HepG2 (cell line): ENCODE measurements around the gene ATPAF2. TPM values are rescaled to one million over a fixed set of nuclear protein-coding genes. Genes with fewer than 3 reads are reported as not detected.

Source experiments
- AGO2 ChIP-seq: fragments of 200-400 bp; formaldehyde crosslinking; optimal IDR thresholded peaks from 2 replicates; pipeline ENCODE3; 2017; ENCODE audit warnings: mild to moderate bottlenecking, low read depth, low read length, moderate library complexity
- FLYWCH1 ChIP-seq: sonication (generic); formaldehyde crosslinking; IDR thresholded peaks from 2 replicates; pipeline ENCODE4 v1.8.1; 2023; ENCODE audit warnings: mild to moderate bottlenecking, missing genetic modification reagents
- HHEX ChIP-seq: IDR thresholded peaks from 2 replicates; pipeline ENCODE4 v1.6.1; 2016; ENCODE audit warnings: control low read depth
- IRX3 ChIP-seq: sonication (generic); formaldehyde crosslinking; IDR thresholded peaks from 2 replicates; pipeline ENCODE4 v1.8.1; 2023; ENCODE audit warnings: mild to moderate bottlenecking, low read depth, missing genetic modification reagents, borderline replicate concordance
- NRL ChIP-seq: sonication (generic); formaldehyde crosslinking; IDR thresholded peaks from 2 replicates; pipeline ENCODE4 v1.5.0; 2020; ENCODE audit warnings: missing genetic modification reagents, mild to moderate bottlenecking, moderate library complexity, borderline replicate concordance
- PPARG ChIP-seq: conservative IDR thresholded peaks from 2 replicates; pipeline ENCODE4 v1.6.1; 2016; ENCODE audit warnings: missing biosample characterization, missing genetic modification reagents
- RAD21 ChIP-seq: fragments of 450-650 bp; formaldehyde crosslinking; IDR thresholded peaks from 2 replicates; pipeline ENCODE4 v1.5.0; 2020; ENCODE audit warnings: mild to moderate bottlenecking
- SALL1 ChIP-seq: sonication (generic); formaldehyde crosslinking; IDR thresholded peaks from 2 replicates; pipeline ENCODE4 v1.8.0; 2022; ENCODE audit warnings: mild to moderate bottlenecking, missing genetic modification reagents
- SAP130 ChIP-seq: IDR thresholded peaks from 2 replicates; pipeline ENCODE4 v1.6.1; 2016; ENCODE audit warnings: low read depth
- SMARCE1 ChIP-seq: fragments of 450-650 bp; IDR thresholded peaks from 2 replicates; pipeline ENCODE4 v1.6.1; 2017; ENCODE audit warnings: borderline replicate concordance
- SUZ12 ChIP-seq: fragments of 150-350 bp; IDR thresholded peaks from 2 replicates; pipeline ENCODE4 v1.6.1; 2014; ENCODE audit warnings: low read depth, low read length
- TBX2 ChIP-seq: sonication (generic); formaldehyde crosslinking; IDR thresholded peaks from 2 replicates; pipeline ENCODE4 v1.5.0; 2020; ENCODE audit warnings: missing genetic modification reagents, mild to moderate bottlenecking, borderline replicate concordance
- YEATS2 ChIP-seq: sonication (generic); formaldehyde crosslinking; IDR thresholded peaks from 2 replicates; pipeline ENCODE4 v1.4.0; 2020; ENCODE audit warnings: missing genetic modification reagents, borderline replicate concordance
- ZBTB38 ChIP-seq: sonication (generic); formaldehyde crosslinking; IDR thresholded peaks from 2 replicates; pipeline ENCODE4 v1.5.1; 2020; ENCODE audit warnings: mild to moderate bottlenecking, missing genetic modification reagents
- ZNF296 ChIP-seq: sonication (generic); formaldehyde crosslinking; conservative IDR thresholded peaks from 2 replicates; pipeline ENCODE4 v1.5.0; 2020; ENCODE audit warnings: mild to moderate bottlenecking, missing genetic modification reagents
- ZNF577 ChIP-seq: sonication (generic); formaldehyde crosslinking; IDR thresholded peaks from 2 replicates; pipeline ENCODE4 v1.4.0; 2020; ENCODE audit warnings: mild to moderate bottlenecking, low read depth, missing genetic modification reagents, borderline replicate concordance
- ZNF672 ChIP-seq: sonication (generic); formaldehyde crosslinking; IDR thresholded peaks from 2 replicates; pipeline ENCODE4 v1.8.1; 2022; ENCODE audit warnings: missing genetic modification reagents
- ZNF775 ChIP-seq: sonication (generic); formaldehyde crosslinking; IDR thresholded peaks from 2 replicates; pipeline ENCODE4 v1.4.0; 2020; ENCODE audit warnings: missing genetic modification reagents, mild to moderate bottlenecking, moderate library complexity, borderline replicate concordance
- ZNF790 ChIP-seq: sonication (generic); formaldehyde crosslinking; IDR thresholded peaks from 2 replicates; pipeline ENCODE4 v1.8.0; 2022; ENCODE audit warnings: missing genetic modification reagents, mild to moderate bottlenecking, borderline replicate concordance
- polyA plus RNA-seq, 8 experiments: library from polyadenylated mRNA; depleted of rRNA in 3 of 8; stranded (reverse) in 7 of 8; unstranded in 1 of 8; fragments of >200 nt; fragmentation: Illumina TruSeq in 4 of 8; extraction: Trizol in 4 of 8; gene quantifications; 2 replicates each; pipeline versions ENCODE4 v1.2.1 to v1.2.3, GENCODE V29; 2011 to 2016; ENCODE audit warnings: low read depth in 4 of 8, missing spikeins in 1 of 8, mixed read lengths in 1 of 8; ENCODE audit not compliant: insufficient read depth in 1 of 8
- total RNA-seq, 5 experiments: library from RNA; depleted of rRNA; stranded (reverse); fragments of >200 nt; fragmentation: Illumina TruSeq; extraction: Trizol; gene quantifications; 2 replicates each; pipeline ENCODE4 v1.2.3, GENCODE V29; 2016; ENCODE audit warnings: low read depth in 1 of 5
- TF ChIP-seq, protein P1 (sequence below): sonication (generic); formaldehyde crosslinking; IDR thresholded peaks from 2 replicates; pipeline ENCODE4 v1.5.0; 2020; ENCODE audit warnings: mild to moderate bottlenecking, missing genetic modification reagents, moderate library complexity
- TF ChIP-seq, protein P2 (sequence below): IDR thresholded peaks from 2 replicates; pipeline ENCODE4 v1.6.1; 2016; ENCODE audit warnings: mild to moderate bottlenecking, missing biosample characterization, missing genetic modification reagents
- TF ChIP-seq, protein P3 (sequence below): IDR thresholded peaks from 2 replicates; pipeline ENCODE4 v1.6.1; 2016; ENCODE audit warnings: missing compliant biosample characterization, missing genetic modification reagents, borderline replicate concordance
- TF ChIP-seq, protein P4 (sequence below): sonication (generic); formaldehyde crosslinking; IDR thresholded peaks from 2 replicates; pipeline ENCODE4 v1.5.0; 2020; ENCODE audit warnings: missing genetic modification reagents, mild to moderate bottlenecking, borderline replicate concordance
- TF ChIP-seq, protein P5 (sequence below): sonication (generic); formaldehyde crosslinking; IDR thresholded peaks from 2 replicates; pipeline ENCODE4 v1.8.1; 2023; ENCODE audit warnings: mild to moderate bottlenecking, inconsistent platforms, moderate library complexity, missing genetic modification reagents, borderline replicate concordance

The ATPAF2 gene
- total and polyA plus RNA-seq, 2 of the 13 experiments (the other 11 are each of a cell fraction or from before 2014, with no cell fraction given) = 15.0 to 16.5 TPM

DNA sequence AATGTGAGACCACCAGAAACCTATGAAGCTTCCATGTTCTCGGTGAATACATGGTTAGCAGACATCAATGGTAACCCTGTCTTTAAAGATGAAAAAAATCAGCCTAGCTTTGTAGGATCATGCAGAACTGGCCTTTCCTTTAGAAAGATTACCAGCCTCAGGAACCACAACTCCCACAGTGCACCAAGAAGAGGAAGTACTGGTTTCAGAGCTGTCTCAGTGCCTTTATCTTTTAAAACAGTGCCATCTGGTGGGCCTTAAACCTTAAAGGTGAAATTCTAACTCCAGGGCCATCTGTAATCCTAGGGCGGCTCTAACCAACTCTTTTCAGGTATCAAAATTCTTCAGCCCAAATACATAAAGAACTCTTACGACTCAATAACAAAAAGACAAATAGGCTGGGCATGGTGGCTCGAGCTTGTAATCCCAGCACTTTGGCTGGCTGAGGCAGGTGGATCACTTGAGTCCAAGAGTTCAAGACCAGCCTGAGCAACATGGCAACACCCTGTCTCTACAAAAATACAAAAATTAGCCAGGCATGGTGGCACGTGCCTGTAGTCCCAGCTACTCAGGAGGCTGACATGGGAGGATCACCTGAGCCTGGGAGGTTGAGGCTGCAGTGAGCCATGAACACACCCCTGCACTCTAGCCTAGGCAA lies 5.4 kb downstream of the ATPAF2 start (continued):
- TF ChIP-seq, protein P1, sequence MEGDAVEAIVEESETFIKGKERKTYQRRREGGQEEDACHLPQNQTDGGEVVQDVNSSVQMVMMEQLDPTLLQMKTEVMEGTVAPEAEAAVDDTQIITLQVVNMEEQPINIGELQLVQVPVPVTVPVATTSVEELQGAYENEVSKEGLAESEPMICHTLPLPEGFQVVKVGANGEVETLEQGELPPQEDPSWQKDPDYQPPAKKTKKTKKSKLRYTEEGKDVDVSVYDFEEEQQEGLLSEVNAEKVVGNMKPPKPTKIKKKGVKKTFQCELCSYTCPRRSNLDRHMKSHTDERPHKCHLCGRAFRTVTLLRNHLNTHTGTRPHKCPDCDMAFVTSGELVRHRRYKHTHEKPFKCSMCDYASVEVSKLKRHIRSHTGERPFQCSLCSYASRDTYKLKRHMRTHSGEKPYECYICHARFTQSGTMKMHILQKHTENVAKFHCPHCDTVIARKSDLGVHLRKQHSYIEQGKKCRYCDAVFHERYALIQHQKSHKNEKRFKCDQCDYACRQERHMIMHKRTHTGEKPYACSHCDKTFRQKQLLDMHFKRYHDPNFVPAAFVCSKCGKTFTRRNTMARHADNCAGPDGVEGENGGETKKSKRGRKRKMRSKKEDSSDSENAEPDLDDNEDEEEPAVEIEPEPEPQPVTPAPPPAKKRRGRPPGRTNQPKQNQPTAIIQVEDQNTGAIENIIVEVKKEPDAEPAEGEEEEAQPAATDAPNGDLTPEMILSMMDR (CRISPR knock-in tag) = peak; percentile 90
- TF ChIP-seq ZNF672 (CRISPR knock-in tag) = no peak
- TF ChIP-seq IRX3 (CRISPR knock-in tag) = no peak
- TF ChIP-seq, protein P2, sequence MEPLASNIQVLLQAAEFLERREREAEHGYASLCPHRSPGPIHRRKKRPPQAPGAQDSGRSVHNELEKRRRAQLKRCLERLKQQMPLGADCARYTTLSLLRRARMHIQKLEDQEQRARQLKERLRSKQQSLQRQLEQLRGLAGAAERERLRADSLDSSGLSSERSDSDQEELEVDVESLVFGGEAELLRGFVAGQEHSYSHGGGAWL (CRISPR knock-in tag) = no peak
- no peak for TF ChIP-seq ZNF577 (CRISPR knock-in tag)
- TF ChIP-seq SUZ12 = peak; percentile 40; the same call in 1 of the 2 replicates
- TF ChIP-seq, protein P3, sequence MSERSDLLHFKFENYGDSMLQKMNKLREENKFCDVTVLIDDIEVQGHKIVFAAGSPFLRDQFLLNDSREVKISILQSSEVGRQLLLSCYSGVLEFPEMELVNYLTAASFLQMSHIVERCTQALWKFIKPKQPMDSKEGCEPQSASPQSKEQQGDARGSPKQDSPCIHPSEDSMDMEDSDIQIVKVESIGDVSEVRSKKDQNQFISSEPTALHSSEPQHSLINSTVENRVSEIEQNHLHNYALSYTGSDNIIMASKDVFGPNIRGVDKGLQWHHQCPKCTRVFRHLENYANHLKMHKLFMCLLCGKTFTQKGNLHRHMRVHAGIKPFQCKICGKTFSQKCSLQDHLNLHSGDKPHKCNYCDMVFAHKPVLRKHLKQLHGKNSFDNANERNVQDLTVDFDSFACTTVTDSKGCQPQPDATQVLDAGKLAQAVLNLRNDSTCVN (CRISPR knock-in tag) = no peak
- no peak for TF ChIP-seq HHEX (CRISPR knock-in tag)
- no peak for TF ChIP-seq AGO2
- no peak for TF ChIP-seq SMARCE1
- no peak for TF ChIP-seq NRL (CRISPR knock-in tag)
- TF ChIP-seq YEATS2 (CRISPR knock-in tag) = no peak
- TF ChIP-seq FLYWCH1 (CRISPR knock-in tag) = no peak
- no peak for TF ChIP-seq ZNF775 (CRISPR knock-in tag)
- no peak for TF ChIP-seq ZNF790 (CRISPR knock-in tag)
- peak; percentile 71 for TF ChIP-seq RAD21 (CRISPR knock-in tag)
- TF ChIP-seq TBX2 (CRISPR knock-in tag) = no peak
- no peak for TF ChIP-seq SALL1 (CRISPR knock-in tag)
- TF ChIP-seq, protein P4, sequence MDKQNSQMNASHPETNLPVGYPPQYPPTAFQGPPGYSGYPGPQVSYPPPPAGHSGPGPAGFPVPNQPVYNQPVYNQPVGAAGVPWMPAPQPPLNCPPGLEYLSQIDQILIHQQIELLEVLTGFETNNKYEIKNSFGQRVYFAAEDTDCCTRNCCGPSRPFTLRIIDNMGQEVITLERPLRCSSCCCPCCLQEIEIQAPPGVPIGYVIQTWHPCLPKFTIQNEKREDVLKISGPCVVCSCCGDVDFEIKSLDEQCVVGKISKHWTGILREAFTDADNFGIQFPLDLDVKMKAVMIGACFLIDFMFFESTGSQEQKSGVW (CRISPR knock-in tag) = no peak
- TF ChIP-seq SAP130 = peak; percentile 40; the same call in 1 of the 2 replicates
- TF ChIP-seq ZNF296 (CRISPR knock-in tag) = no peak
- TF ChIP-seq ZBTB38 (CRISPR knock-in tag) = no peak
- TF ChIP-seq, protein P5, sequence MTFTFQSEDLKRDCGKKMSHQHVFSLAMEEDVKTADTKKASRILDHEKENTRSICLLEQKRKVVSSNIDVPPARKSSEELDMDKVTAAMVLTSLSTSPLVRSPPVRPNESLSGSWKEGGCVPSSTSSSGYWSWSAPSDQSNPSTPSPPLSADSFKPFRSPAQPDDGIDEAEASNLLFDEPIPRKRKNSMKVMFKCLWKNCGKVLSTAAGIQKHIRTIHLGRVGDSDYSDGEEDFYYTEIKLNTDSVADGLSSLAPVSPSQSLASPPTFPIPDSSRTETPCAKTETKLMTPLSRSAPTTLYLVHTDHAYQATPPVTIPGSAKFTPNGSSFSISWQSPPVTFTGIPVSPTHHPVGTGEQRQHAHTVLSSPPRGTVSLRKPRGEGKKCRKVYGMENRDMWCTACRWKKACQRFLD = no peak
- 0 out of 2 replicates have a peak, but pooled peaks have one; percentile 25 for TF ChIP-seq PPARG
